Left hindlimb (tissue), 1 donor: ENCODE measurements around the gene CIC.

Experiments
- DNase-seq: peaks from one replicate; pipeline ENCODE4 v3.0.0-alpha.2; 2018

CIC gene

GRCh38 chr19:42278452-42279154 is 9.6 kb downstream of the CIC start:
- peak; percentile 23 for DNase-seq

- DNase-seq = peak; percentile 32
Observed at GRCh38 chr19:42279155-42279901, 10.3 kb downstream of the CIC start.

DNA sequence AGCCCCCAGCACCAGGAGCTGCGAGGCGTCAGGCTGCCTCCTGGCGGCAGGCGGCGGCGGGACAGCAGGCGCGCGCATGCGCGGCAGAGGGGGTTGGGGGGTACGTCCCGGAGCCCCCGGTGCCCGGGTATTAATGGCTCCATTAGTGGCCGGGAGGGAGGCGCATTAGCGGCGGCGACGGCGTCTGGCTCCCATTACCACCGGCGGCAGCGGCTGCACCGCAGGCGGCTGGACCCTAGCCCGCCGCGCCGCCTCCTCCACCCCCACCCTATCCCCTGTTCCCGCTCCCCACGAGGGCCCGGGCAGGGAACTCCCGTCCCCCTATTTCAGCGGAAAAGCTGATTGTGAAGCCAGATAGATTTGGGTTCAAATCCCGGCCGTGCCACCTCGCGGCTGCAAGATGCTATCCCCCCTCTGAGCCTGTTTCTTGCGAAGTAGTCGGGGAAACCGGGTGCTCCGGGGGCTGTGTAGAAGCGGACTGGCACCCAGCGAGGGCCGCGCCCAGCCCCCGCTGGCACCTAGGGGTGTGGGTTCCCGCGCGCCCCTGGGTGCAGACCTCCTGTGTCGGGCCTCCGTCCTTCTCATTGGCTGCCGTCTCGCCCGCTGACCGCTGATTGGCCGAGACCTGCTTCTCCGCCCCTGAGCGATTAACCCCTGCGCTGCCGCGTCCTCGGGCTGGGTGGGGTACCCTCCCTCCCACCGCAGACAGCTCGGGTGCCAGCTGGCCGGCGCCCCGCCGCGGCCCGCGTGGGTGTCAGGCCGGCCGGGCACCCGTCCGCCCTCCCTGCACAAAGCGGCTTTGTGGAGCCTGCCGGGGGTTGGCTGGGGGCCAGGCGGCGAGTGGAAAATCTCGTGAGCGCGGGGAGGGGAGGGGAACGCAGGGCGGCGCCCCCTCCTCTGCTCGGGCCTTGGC is 11.1 kb downstream of the CIC start:
- peak; percentile 97 for DNase-seq

DNA sequence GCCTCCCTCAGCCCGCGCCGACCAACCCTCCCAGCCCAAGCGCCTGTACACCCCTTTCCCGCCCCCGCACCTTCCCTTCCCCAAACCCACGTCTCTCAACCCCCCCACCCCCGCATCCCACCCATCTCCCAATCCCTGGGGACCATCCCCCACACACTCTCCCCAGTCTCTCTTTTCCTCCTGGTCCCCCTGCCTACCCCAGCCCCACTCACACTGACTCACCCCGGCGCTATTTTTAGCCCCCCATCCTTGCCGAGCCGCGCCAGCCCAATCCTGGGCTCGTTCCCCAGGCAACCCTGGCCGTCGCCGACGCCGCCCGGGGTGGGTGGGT is 11.7 kb downstream of the CIC start:
- DNase-seq = no peak

- DNase-seq = peak; percentile 88
Observed at GRCh38 chr19:42281146-42281826, 12.2 kb downstream of the CIC start.

DNA sequence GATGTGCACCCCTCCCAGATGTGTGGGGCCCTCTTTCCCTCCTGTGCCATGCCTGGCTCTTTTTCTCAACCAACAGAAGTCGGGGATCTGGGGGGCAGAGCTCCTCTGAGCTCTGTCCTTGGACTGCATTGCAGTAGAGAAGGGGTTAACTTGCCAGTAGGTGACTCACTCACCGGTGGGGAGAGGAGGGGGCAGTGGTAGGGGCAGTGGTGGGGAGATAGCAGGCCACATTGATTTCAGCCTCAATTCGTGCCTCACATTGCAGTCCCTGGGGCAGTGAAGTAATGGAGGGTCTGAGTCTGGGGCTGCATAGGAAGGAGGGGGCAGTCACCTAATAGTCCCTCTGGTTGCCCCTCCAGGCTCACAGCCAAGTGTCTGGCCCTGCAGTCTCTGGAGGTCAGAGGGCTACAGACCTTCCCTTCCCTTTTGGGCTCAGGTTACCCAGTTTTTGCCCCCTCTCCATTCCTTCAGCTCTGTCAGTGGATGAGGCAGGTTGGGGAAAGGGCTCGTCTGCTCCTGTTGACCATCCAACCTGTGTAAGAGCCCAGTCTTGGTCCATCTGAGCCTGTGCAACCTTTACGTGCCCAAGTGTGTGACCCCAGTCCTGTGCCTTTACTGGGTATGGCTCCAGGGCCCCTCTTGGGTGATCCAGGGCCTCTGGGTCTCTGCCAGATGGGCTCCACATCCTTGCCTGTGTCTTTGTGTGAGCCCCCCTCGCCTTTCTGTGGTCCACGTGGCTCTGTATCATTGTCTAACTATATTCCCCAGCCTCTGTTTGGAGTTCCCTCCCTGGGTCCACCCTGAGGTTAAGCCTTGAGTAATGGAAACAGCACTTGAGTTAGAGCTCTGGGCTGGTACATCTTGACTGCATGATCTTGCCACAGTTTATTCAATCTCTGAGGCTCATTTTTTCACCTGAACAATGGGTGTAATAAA is 13.0 kb downstream of the CIC start:
- peak; percentile 65 for DNase-seq

DNA sequence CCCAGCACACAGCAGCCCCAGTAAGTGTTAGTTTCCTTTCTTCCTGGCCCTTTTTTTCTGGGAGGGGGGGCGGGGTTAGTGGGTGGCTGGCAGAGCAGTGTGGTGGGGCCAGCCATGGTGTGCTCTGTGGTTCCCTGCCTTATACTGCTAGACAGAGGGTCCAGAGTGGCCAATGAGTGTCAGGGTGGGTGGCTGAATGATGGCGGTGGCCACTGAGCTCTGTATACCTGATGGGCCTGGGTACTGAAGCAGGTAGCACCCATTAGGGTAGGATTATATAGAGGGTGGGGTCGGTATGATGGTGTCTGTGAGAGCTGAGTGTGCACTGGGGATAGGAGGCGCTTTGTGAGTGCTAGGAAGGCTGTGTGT is 13.8 kb downstream of the CIC start:
- peak; percentile 56 for DNase-seq

GRCh38 chr19:42283188-42284065 is 14.4 kb downstream of the CIC start:
- DNase-seq = peak; percentile 98

GRCh38 chr19:42284066-42284501 is 15.0 kb downstream of the CIC start:
- peak; percentile 91 for DNase-seq

DNA sequence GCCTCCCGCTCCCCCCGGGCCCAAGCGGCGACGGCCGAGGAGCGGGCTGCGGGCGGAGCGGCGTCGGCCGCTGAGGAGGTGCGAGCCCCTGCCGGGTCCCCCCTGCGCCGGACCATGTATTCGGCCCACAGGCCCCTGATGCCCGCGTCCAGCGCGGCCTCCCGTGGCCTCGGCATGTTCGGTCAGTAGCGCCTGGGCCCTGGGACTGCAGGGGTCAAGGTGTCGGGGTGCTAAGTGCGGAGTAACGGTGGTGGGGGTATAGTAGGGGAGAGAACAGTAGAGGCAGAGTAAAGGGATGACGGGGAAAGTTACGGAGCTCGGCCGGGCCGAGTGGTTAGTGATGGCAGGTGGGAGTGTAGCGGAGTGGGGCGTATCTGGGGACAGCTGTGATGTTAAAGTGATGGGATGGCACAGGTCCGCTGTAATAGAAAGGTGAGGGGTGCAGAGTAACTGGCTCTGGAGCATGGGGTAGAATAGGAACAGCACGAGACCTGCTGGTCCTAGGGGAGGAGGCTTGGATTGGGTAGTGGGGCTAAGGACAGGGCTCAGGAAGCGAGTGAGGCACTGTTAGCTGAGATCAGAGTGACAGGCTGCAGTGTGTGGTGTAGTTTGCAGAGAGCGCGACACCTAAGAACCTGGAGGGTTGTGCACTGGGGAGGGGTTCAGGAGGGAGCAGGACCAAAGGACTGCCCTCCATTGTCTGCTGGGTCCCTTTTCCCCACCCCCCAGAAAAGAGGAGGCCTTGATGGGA is 15.7 kb downstream of the CIC start:
- DNase-seq = peak; percentile 60

GRCh38 chr19:42285541-42285941 is 16.5 kb downstream of the CIC start:
- DNase-seq = peak; percentile 64

GRCh38 chr19:42285988-42286348 is 16.9 kb downstream of the CIC start:
- DNase-seq = no peak

DNA sequence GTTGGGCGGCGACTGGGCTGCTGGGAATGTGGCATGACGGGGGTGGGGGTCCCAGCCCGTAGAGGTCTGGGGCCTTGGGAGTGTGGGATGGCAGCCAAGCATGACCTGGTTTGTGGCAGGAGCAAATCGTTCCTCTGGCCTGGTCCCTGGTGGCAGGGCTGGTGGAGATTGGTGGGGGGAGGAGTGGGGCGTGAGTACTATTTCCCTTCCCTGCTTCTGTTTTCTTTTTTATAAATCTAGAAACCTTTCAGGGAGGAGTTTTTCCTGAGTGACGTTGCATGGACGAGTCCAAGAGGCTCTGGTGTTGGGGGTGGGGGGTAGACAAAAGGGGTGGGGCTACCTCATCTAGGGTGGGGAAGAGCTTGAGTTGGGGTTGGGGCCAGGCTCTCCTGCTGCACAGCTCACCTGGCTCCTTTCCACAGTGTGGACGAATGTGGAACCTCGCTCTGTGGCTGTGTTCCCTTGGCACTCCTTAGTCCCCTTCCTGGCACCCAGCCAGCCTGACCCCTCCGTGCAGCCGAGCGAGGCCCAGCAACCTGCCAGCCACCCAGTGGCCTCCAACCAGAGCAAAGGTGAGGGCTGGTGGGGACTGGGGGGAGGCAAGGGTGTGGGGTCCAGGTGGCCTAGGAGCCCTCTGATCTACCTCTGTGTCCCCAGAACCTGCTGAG is 17.4 kb downstream of the CIC start:
- peak; percentile 65 for DNase-seq

DNA sequence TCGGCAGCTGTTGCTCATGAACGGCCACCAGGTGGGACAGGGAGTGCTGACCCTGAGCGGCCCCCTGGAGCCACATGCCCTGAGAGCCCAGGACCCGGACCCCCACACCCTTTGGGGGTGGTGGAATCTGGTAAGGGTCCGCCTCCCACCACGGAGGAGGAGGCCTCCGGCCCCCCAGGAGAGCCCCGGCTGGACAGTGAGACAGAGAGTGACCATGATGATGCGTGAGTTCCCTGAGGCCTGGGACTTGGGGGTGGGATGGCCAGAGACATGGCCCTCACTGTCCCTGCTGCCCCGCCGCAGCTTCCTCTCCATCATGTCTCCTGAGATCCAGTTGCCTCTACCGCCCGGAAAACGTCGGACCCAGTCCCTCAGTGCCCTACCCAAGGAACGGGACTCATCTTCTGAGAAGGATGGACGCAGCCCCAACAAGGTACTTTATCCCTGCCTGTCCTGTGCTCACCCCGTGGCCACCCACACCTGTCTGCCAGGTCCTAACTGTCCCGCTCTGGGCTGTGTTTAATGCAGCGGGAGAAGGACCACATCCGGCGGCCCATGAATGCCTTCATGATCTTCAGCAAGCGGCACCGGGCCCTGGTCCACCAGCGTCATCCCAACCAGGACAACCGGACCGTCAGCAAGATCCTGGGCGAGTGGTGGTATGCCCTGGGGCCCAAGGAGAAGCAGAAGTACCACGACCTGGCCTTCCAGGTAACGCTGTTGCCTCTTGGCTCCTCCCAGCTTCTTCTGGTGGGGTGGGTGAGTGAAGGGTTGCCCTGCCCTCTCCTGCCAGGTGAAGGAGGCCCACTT is 18.2 kb downstream of the CIC start:
- peak; percentile 36 for DNase-seq

- DNase-seq = no peak
Observed at GRCh38 chr19:42287827-42288107, 18.7 kb downstream of the CIC start.

- DNase-seq = peak; percentile 23
Observed at GRCh38 chr19:42288387-42288786, 19.3 kb downstream of the CIC start.

- DNase-seq = peak; percentile 29
Observed at GRCh38 chr19:42288881-42289555, 20.0 kb downstream of the CIC start.

GRCh38 chr19:42289556-42290041 is 20.5 kb downstream of the CIC start:
- peak; percentile 21 for DNase-seq
